ENCODE results near the gene BCAS3. TPM values are rescaled to one million over a fixed set of nuclear protein-coding genes. Genes with fewer than 3 reads are reported as not detected.
"Not testable (repeated sequence)": the region's sequence is repeated elsewhere in the genome, so short reads cannot be mapped to it uniquely, and the experiment has no call there.

Gene BCAS3
- total RNA-seq, 1 experiment from 2014 or later: 4.2 TPM

DNA sequence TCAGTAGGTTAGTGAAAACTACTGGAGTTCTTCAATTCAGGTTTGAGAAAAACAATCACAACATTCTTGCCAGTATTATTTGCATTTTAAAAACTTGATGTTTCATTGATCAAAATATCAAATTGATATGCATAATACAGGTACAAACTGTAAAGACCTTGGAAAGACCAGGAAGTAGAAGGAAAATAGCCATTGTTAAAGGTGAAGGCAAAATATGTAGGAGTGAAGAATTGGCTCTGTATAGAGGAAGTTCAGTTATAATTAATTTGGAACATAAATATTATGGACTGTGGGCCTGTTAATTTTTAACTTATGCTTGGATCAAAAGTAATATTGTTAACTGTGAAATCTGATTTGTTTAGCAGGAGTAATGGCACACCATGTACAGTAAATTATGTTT is 112.6 kb downstream of the BCAS3 start:
- DNase-seq (ENCODE audit: low read depth): no peak

DNA sequence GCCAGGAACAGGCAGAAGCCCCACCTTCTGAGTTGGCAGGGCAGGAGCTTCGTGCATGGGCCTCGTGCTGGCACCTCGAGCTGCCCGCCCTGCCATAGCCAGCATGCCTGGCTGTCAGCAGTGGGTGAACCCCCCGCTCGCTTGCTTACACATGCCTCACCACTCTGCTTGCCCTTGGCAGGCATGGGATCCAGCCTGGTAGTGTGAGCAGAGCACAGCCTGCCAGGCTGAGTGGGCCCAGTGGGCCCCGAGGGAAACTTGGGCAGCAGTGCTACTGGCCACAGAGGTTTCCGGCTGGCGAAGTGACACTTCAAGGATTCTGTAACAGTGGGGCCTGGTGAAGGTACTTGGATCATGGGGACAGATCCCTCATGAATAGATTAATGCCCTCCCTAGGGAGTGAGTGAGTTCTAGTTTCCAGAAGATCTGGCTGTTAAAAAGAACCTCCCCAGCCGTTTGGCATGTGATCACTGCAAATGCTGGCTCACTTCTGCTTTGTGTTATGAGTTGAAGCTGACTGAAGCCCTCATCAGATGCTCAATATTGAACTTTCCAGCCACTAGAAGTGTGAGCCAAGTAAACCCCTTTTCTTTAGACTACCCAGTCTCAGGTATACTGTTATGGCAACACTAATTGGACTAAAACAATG is 114.7 kb downstream of the BCAS3 start:
- no peak for DNase-seq (ENCODE audit: low read depth)

DNA sequence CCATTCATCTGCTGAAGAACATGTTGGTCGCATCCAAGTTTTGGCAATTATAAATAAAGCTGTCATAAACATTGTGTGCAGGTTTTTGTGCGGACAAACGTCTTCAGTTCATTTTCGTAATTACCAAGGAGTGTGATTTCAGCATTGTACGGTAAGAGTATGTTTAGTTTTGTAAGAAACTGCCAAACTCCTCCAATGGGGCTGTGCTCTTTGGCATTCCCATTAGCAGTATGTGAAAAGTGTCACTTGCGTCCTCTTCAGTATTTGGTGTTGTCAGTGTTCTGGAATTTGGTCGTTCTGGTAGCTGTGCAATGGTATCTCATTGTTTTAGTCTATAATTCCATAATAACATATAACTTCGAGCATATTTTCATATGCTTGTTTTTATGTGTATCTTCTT is 120.9 kb downstream of the BCAS3 start:
- no peak for DNase-seq (ENCODE audit: low read depth)

GRCh38 chr17:60802377-60802776 is 124.7 kb downstream of the BCAS3 start:
- DNase-seq (ENCODE audit: low read depth): no peak

DNA sequence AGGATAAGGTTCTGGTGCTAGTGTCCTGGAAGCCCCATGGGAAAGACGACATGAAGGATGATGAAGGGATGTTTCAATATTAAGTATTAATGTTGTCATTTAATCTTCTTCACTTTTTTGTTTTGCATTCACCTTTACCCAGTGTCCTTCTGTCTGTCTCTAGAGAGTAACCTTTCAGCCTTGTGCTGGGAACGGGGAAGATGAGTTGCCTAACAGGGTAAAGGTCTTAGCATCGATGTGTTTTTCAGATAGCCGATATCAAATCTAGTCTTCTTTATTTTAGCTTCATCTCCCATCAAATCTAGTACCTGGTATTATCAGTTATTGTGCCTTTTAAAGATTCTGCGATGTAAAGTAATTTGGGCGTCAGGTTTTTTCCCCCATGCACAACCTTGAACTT is 125.4 kb downstream of the BCAS3 start:
- DNase-seq (ENCODE audit: low read depth): no peak

DNA sequence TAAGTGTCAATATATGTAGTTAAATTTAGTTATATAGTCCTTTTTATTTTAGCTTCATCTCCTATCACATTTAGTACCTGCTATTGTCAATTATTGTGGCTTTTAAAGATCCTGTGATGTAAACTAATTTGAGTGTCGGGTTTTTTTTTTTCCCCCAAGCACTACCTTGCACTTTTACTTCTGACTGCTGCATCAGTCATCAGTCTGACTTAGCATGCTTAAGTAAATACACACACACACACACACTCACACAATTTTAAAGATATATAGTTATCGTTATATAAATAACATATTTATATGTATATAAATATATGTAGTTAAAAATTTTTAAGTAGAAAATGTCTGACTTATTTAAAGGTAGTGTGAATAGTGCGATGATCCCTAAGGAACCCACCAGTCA is 127.2 kb downstream of the BCAS3 start:
- no peak for DNase-seq (ENCODE audit: low read depth)

- no peak for DNase-seq (ENCODE audit: low read depth)
These were observed 131.8 kb downstream of the BCAS3 start for GRCh38 chr17:60809421-60809820.

- DNase-seq (ENCODE audit: low read depth): not testable (repeated sequence)
These were observed 137.3 kb downstream of the BCAS3 start for GRCh38 chr17:60814941-60815340.

DNA sequence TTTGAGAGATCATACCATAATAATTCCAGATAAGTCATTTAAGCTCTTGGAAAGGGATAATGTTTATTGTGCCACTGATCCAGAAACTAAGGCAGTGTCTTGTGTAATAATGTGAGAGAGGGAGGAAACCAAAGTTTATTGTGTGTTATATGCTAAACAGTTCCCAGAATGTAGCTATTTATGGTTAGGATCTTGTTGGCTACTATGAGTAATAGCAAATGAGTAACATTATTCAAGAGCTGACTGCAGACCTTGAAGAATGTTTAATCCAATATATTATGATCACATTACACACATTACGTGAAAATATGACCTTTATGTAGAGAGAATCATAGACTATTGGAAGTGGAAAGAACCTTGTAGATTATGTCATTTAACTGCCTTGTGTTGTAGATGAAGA is 139.5 kb downstream of the BCAS3 start:
- no peak for DNase-seq (ENCODE audit: low read depth)

DNA sequence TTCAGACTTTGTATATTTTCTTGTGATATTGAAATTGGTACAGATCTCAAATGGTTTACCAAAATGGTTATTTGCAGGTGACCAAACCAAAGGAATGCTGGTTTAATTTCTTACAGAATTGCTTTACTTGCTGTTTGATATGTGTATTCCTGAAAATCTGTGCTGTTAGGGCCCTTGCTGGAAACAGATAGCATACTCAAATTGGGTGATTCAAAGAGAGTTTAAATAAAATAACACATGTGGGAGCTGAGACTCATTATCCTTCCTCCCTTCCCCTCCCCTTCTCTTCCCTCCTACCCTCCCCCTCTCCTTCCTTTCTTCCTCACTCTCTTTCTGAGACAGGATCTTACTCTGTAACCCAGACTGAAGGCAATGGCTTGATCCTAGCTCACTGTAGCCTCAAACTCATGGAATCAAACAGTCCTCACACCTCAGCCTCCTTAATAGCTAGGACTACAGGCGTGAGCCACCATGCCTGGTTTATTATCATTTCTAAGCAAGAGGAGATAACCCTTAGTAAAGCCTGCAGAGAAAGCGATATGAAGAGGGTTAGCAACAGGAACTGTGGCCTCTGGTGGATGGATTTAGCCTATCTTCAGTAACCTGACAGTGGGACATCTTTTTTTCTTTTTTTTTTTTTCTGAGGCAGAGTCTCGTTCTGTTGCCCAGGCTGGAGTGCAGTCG is 141.9 kb downstream of the BCAS3 start:
- DNase-seq (ENCODE audit: low read depth): no peak

- no peak for DNase-seq (ENCODE audit: low read depth)
These were observed 145.9 kb downstream of the BCAS3 start for GRCh38 chr17:60823515-60823914.

GRCh38 chr17:60825351-60825750 is 147.7 kb downstream of the BCAS3 start:
- no peak for DNase-seq (ENCODE audit: low read depth)

GRCh38 chr17:60827943-60828342 is 150.3 kb downstream of the BCAS3 start:
- DNase-seq (ENCODE audit: low read depth): no peak

DNA sequence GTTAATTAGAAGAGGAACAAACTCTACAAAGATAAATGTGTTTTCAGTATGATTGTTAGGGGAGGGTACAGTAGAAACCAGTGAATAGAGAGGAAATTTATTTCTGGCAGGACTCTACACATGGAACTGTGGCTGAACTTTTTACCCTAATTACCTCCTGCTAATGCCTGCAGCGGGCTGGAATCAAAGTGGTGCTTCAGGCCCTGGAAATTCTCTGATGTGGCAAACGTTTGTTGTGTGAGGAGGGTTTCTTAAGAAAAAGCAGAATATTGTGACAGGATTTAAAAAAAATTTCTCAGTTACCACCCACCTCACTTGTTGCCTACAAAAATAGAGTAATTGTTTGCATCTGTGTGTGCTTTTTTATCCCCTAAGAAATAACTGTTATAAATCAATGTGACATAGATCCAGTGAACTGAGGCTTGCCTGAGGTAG is 154.5 kb downstream of the BCAS3 start:
- DNase-seq (ENCODE audit: low read depth): no peak

- no peak for DNase-seq (ENCODE audit: low read depth)
These were observed 155.0 kb downstream of the BCAS3 start for GRCh38 chr17:60832631-60833030.

DNA sequence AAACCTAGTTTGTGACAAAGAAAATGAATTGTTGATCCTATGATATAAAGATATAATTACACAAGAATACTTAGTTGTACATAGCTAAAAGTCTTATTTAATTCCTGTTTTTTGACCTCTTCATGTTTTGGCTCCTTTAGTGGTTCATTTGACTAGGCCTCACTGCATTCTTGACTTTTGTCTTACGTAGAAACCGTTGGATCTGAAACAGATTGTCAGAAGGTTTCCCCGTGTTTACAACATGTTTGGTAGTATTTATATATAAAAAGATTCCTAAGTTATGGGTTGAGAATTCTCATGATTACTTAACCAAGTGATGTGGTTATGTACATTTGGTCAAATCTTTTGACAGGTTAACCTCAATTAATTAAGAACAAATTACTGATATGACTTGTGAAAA is 162.8 kb downstream of the BCAS3 start:
- no peak for DNase-seq (ENCODE audit: low read depth)

GRCh38 chr17:60845012-60845411 is 167.4 kb downstream of the BCAS3 start:
- no peak for DNase-seq (ENCODE audit: low read depth)

- DNase-seq (ENCODE audit: low read depth): no peak
These were observed 168.5 kb downstream of the BCAS3 start for GRCh38 chr17:60846175-60846574.

DNA sequence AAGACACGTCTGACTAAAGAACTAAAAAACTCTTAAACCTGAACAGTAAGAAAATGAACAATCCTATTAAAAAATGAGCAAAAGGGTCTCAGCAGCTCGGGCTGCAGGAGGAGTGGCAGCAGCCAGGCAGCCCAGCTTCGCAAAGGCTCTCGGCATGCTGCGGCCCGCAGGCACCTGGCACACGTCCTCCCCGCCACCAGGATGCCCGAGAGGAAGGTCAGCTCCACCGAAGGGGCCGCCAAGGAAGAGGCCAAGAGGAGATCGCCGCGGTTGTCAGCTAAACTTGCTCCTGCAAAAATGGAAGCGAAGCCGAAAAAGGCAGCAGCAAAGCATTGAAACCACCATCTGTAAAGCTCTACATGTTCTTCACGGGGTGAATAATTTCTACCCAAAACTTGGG is 173.5 kb downstream of the BCAS3 start:
- no peak for DNase-seq (ENCODE audit: low read depth)

- DNase-seq (ENCODE audit: low read depth): no peak
These were observed 180.0 kb downstream of the BCAS3 start for GRCh38 chr17:60857556-60858080.

DNA sequence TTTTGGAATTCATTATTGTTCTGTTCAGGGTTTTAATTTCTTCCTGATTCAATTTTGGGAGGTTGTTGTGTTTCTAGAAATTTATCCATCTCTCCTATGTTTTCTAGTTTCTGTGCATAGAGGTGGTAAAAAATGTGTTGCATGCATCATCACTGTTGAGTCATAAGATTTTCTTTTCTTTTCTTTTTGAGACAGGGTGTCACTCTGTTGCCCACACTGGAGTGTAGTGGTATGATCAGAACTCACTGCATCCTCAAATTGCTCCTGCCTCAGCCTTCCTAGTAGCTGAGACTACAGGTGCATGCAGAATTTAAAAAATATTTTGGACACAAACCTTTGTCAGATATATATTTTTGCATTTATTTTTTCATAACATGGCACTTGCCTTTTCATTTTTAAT is 184.8 kb downstream of the BCAS3 start:
- DNase-seq (ENCODE audit: low read depth): no peak

- no peak for DNase-seq (ENCODE audit: low read depth)
These were observed 186.4 kb downstream of the BCAS3 start for GRCh38 chr17:60863892-60864707.

- DNase-seq (ENCODE audit: low read depth): no peak
These were observed 187.0 kb downstream of the BCAS3 start for GRCh38 chr17:60864708-60865005.

Measured in Daoy (cell line).